ENCODE data around the gene SPDYE8.
"Not testable (repeated sequence)": the region's sequence is repeated elsewhere in the genome, so short reads cannot be mapped to it uniquely, and the experiment has no call there.

The SPDYE8 gene

GRCh38 chr7:73029666-73030065 is at the start of gene SPDYE8:
Gene SPDYE8, minus strand, starts transcription at chr7:73029766. Its CDS starts 1,800 bp downstream, at chr7:73027966.
- DNase-seq, result not testable (repeated sequence)

GRCh38 chr7:73057811-73058210 is 28.2 kb upstream of the SPDYE8 start, which contains the start of gene SPDYE11:
Gene SPDYE11, minus strand, starts transcription at chr7:73057911. Its CDS starts 1,800 bp downstream, at chr7:73056111.
- not testable (repeated sequence) for DNase-seq

- DNase-seq, result not testable (repeated sequence)
These were observed 23.1 kb downstream of the SPDYE8 start for GRCh38 chr7:73006491-73006890.

- peak; percentile 78 for DNase-seq
These were observed 23.7 kb downstream of the SPDYE8 start for GRCh38 chr7:73005693-73006447.

- not testable (repeated sequence) for DNase-seq
These were observed 24.2 kb downstream of the SPDYE8 start for GRCh38 chr7:73005356-73005692.

GRCh38 chr7:72997887-72998468 is 31.6 kb downstream of the SPDYE8 start:
- DNase-seq, result not testable (repeated sequence)

GRCh38 chr7:72997447-72997846 is 32.1 kb downstream of the SPDYE8 start:
- not testable (repeated sequence) for DNase-seq

GRCh38 chr7:72995484-72995883 is 34.1 kb downstream of the SPDYE8 start:
- DNase-seq, result not testable (repeated sequence)

- DNase-seq, result not testable (repeated sequence)
These were observed 39.2 kb downstream of the SPDYE8 start for GRCh38 chr7:72990146-72990913.

GRCh38 chr7:72982084-72982483 is 47.5 kb downstream of the SPDYE8 start:
- not testable (repeated sequence) for DNase-seq

GRCh38 chr7:72980382-72980781 is 49.2 kb downstream of the SPDYE8 start:
- DNase-seq, result not testable (repeated sequence)

- DNase-seq, result not testable (repeated sequence)
These were observed 53.1 kb downstream of the SPDYE8 start for GRCh38 chr7:72976434-72976833.

GRCh38 chr7:72975656-72976286 is 53.8 kb downstream of the SPDYE8 start:
- not testable (repeated sequence) for DNase-seq

- DNase-seq, result not testable (repeated sequence)
These were observed 54.8 kb downstream of the SPDYE8 start for GRCh38 chr7:72974781-72975180.

- DNase-seq, result not testable (repeated sequence)
These were observed 58.1 kb downstream of the SPDYE8 start for GRCh38 chr7:72971505-72971904.

Data from NCI-H226 (cell line).